Measurements from ENCODE around the gene ADAMTSL1.

Gene ADAMTSL1

DNA sequence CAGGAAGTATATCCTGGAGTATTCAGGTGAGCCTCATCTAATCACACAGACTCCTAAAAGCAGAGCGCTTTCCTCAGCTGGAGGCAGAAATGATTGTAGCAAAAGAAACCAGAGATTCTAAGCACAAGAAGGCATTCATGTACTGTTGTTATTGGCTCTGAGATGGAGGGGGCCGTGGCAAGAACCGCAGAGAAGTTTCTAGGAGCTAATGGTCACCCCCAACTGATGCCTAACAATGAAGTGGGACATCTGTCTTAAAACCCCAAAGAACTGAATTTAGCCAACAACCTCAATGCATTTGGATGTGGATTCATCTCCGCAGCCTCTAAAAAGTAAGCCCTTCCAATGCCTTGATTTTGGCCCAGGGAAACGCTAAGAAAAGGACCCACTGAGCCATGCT, 76.3 kb downstream of the ADAMTSL1 start:
- DNase-seq (ENCODE audit: low read depth in 1 of 2, low spot score in 1 of 2), result no peak

DNA sequence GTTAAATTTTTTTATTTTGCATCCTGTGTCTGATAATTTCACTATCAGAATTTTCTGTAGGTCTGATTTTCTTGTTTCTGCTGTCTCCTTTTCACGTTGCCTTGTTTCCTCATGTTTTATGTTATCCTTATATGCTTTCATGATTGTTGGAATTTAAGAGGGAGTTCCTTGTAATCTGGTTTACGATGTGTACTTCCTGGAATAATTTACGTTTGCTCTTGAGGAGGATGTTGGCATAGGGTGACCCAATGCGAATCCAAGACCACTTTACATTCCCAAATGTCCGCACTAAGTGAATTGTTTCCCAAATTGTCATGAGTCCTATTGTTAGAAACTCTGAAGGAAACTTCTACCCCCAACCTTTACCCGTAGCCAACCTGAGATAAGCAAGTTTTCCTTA, 80.3 kb downstream of the ADAMTSL1 start:
- DNase-seq (ENCODE audit: low read depth in 1 of 2, low spot score in 1 of 2), result no peak

- DNase-seq (ENCODE audit: low read depth in 1 of 2, low spot score in 1 of 2), result no peak
Measured at GRCh38 chr9:18555105-18555883, 81.3 kb downstream of the ADAMTSL1 start.

DNA sequence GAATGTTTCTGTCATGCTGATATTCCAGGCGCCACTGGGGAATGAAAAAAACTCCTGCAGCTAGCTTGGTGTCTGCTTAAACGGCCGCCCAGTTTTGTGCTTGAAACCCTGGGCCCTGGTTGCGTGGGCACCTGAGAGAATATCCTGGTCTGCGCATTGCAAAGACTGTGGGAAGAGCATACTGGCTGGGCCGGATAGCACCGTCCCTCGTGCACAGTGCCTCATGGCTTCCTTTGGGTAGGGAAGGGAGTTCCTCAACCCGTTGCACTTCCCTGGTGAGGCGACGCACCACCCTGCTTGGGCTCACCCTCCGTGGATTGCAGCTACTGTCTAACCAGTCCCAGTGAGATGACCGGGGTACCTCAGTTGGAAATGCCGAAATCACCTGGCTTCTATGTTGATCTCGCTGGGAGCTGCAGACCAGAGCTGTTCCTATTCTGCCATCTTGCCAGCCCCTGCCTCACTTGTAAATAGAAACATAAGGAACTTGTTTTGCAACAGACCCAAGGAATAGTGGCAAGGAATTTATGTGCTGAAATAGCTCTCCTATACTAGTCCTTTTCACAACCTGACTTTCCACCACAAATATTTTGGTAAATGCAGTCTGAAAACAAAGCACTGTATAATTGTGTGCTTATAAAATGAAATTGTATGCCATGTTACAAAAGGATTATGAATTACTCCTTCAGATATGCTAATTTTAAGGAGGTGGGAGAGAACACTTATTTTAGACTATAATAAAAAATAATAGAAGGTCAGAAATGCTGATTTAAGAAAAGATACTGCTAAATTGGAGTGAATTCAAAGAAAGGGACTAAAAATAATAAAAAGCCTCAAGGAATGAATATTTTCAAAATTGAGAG, 90.3 kb downstream of the ADAMTSL1 start:
- no peak for DNase-seq (ENCODE audit: low read depth in 1 of 2, low spot score in 1 of 2)

GRCh38 chr9:18566121-18566520, 92.2 kb downstream of the ADAMTSL1 start:
- DNase-seq (ENCODE audit: low read depth in 1 of 2, low spot score in 1 of 2), result no peak

- DNase-seq (ENCODE audit: low read depth in 1 of 2, low spot score in 1 of 2), result no peak
Measured at GRCh38 chr9:18568973-18569372, 95.0 kb downstream of the ADAMTSL1 start.

- no peak for DNase-seq (ENCODE audit: low read depth in 1 of 2, low spot score in 1 of 2)
Measured at GRCh38 chr9:18569941-18570630, 96.1 kb downstream of the ADAMTSL1 start.

GRCh38 chr9:18573021-18573556, 99.1 kb downstream of the ADAMTSL1 start:
- no peak for DNase-seq (ENCODE audit: low read depth in 1 of 2, low spot score in 1 of 2)

DNA sequence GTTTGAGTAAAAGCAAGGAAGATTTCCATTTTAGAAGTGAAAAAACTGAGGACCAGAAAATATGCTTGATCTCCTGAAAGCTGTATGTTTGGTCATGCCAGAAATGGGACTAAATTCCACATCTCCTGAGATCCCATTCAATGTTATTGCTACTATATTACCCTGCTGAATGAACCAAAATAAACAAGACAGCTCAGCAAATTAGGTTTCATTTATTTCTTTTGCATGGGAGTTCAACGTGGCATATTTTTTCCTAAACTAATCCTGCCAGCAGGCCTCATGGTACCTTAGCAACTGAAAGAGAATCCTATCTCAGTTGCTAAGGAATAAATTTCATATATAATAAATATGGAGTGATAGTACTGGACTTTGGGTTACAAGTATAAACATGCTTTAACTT, 101.7 kb downstream of the ADAMTSL1 start:
- DNase-seq (ENCODE audit: low read depth in 1 of 2, low spot score in 1 of 2), result no peak

- no peak for DNase-seq (ENCODE audit: low read depth in 1 of 2, low spot score in 1 of 2)
Measured at GRCh38 chr9:18579536-18579935, 105.6 kb downstream of the ADAMTSL1 start.

GRCh38 chr9:18580151-18580550, 106.2 kb downstream of the ADAMTSL1 start:
- DNase-seq (ENCODE audit: low read depth in 1 of 2, low spot score in 1 of 2), result no peak

DNA sequence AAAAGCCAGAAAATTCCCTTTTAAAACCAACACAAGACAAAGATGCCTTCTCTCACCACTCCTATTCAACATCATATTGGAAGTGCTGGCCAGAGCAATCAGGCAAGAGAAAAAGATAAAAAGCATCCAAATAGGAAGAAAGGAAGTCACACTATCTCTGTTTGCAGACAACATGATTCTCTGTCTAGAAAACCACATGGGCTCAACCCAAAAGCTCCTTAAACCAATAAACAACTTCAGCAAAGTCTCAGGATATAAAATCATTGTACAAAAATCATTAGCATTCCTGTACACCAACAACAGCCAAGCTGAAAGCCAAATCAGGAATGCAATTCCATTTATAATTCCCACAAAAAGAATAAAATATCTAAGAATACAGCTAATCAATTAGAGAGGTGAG, 112.0 kb downstream of the ADAMTSL1 start:
- no peak for DNase-seq (ENCODE audit: low read depth in 1 of 2, low spot score in 1 of 2)

- DNase-seq (ENCODE audit: low read depth in 1 of 2, low spot score in 1 of 2), result no peak
Measured at GRCh38 chr9:18588002-18588401, 114.0 kb downstream of the ADAMTSL1 start.

DNA sequence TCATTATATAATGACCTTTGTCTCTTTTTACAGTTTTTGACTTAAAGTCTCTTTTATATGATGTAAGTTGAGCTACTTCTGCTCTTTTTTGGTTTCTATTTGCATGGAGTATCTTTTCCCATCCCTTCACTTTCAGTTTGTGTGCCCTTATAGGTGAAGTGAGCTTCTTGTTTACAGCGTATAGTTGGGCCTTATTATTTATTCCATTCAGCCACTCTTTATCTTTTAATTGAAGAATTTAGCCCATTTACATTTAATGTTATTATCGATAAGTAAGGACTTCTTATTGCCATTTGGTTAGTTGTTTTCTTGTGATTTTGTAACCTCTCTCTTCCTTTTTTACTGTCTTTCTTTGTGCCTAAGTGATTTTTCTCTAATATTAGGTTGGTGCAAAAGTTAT, 117.3 kb downstream of the ADAMTSL1 start:
- no peak for DNase-seq (ENCODE audit: low read depth in 1 of 2, low spot score in 1 of 2)

DNA sequence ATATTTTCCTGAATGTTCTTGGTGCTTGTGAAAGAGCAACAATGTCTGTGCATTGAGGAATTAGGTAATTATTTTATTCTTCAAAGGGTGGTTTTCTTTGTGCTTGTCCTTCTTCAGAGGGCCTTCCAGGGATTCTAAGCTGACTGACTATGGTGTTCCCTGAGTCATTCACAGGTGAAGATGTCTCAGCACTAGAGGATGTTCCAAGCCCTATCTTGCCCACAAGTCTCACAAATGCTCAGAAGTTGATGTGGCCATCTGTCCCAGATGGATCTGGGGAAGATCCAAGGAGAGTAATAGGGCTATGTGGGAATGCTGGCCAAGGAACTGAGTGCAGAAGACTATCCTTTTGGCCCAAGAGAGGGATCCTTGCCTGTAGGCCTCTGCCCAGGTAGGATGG, 120.9 kb downstream of the ADAMTSL1 start:
- DNase-seq (ENCODE audit: low read depth in 1 of 2, low spot score in 1 of 2), result no peak

DNA sequence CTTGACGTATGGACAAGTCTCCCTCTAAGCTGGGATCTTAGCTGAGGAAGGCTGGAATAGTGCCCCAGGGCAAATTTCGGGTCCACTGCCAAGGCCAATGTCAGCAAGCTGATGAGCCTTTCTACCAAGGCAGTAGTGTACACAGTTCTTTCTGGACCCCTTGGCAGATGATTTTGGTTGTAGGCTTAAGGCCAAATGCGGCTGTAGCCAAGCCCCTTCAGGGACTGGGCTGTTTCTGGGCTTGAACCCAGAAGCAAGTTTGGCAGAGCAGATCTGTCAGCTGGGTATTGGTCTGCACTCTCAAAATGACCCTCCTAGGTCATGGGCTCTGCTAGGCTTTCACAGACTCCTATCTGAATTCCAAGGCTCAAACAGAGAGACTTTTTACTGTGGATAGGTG, 121.6 kb downstream of the ADAMTSL1 start:
- DNase-seq (ENCODE audit: low read depth in 1 of 2, low spot score in 1 of 2), result no peak

DNA sequence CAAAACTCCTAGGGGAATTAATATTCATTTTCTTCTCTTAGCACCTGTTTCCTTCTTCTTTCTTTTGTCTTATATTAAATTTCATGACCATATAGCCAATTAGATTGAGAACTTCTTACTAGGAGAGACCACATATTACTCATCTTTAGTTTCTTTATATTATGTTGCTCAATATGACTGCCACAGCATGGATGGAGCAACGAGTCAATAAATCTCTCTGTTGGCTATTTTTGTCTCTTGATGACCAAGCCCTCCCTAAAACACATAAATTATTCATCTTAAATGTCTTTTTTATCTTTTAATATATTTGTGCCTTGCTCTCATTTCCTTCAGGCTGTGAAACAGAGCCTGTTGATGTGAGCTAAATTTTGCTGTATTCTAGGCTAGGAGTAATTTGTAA, 123.0 kb downstream of the ADAMTSL1 start:
- no peak for DNase-seq (ENCODE audit: low read depth in 1 of 2, low spot score in 1 of 2)

DNA sequence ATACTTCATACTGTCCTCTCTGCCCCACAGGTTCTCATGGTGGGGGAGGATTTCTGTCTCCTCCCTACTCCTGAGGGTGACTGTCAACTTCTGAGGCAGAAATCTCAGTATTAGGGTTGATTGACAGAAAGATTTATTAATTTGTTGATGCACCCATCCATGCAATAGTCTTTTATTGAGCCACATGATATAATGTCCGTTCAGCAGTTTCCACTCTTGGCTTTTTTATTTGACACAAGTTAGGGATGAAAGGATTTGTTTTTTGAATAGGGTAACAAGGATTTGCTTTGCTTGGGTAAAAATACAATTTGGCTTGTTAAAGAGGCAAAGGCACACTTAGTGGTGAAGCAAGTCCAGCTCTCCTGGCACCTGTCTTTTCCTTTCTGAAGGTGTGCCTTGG, 125.0 kb downstream of the ADAMTSL1 start:
- DNase-seq (ENCODE audit: low read depth in 1 of 2, low spot score in 1 of 2), result no peak

DNA sequence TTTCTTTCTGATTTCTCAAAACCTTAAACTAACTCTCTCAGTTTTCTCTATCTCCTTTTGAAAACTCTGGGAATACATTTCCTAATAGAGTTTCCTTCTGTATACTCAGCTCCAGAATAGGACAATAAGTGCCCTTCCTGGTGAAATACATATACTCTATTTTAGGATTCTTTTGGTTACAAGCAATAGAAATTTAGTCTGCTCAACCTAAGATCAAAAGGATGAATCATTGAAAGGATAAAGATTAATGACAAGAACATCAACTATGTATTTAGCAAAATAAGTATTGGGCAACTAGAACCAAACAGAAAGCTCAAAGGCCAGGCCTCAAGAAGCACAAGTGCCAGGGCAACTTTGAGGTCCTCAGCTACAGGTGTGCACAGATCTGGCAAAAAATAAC, 127.1 kb downstream of the ADAMTSL1 start:
- DNase-seq (ENCODE audit: low read depth in 1 of 2, low spot score in 1 of 2), result no peak

DNA sequence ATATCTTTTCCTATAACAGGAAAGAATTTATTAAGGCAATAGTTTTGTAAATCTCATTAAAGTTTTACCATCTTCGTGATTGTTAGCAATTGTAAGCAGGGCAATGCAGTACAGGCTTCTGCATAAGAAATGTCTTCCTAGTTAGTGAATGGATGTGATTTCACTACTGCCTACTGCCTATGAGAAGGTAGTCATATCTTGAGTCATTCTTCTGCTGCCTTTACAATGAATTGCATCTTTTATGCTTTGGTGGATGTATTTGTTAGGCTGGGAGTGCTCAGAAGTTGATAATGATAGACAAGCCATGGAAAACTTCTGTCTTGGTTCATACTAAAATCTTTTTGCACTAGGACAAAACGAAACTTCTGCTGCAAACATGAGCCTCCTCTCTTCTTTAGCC, 128.0 kb downstream of the ADAMTSL1 start:
- DNase-seq (ENCODE audit: low read depth in 1 of 2, low spot score in 1 of 2), result no peak
